AG08396 (cell line): ENCODE measurements around the gene NDUFA5.
"Not testable (repeated sequence)": the region's sequence is repeated elsewhere in the genome, so short reads cannot be mapped to it uniquely, and the experiment has no call there.

ENCODE experiments used
- DNase-seq: peaks from one replicate; pipeline ENCODE4 v3.0.0; 2012; ENCODE audit warnings: low spot score, mixed read lengths

Gene NDUFA5

DNA sequence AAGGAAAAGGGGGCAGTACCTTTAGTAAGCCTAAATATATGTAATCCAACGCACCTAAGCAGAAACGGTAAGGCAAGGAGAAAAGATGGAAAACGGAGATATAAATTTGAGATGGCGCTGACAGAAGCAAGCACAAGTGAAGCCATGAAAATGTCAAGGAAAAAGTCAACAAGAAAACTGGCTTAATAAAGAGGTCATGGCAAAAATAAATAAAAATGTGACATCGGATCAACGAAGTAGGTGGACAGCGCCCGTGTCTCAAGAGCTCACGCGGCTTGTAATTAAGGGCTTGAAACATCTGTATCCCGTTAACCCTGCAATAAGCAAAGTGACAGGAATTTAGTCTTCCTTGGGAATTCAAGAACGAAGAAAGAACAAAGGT, 611 bp downstream of the NDUFA5 start:
- DNase-seq, result peak; percentile 2

- DNase-seq, result no peak
Measured at GRCh38 chr7:123555484-123555883, 2.1 kb downstream of the NDUFA5 start.

- DNase-seq, result no peak
Measured at GRCh38 chr7:123553159-123553558, 4.5 kb downstream of the NDUFA5 start.

- DNase-seq, result no peak
Measured at GRCh38 chr7:123552641-123553040, 5.0 kb downstream of the NDUFA5 start.

- DNase-seq, result not testable (repeated sequence)
Measured at GRCh38 chr7:123552134-123552533, 5.5 kb downstream of the NDUFA5 start.

DNA sequence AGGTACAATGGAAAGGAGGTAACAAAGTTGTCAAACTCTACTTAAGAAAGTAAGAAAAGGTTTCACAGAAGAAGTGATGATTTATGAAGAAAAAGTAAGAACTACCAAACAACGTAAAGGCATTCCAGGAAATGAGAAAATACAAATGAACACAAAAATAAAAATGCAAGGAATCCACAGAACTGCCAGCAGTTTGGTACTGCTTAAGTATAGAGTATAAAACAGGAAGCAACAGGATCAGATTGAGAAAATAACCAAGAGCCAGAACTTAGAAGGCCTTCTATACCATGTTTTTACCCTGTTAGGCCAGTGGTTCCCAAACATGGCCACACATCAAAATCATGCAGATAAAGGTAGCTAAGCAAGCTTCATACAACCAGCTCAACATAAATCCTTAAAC, 9.2 kb downstream of the NDUFA5 start:
- no peak for DNase-seq

- no peak for DNase-seq
Measured at GRCh38 chr7:123539871-123540270, 17.7 kb downstream of the NDUFA5 start.

DNA sequence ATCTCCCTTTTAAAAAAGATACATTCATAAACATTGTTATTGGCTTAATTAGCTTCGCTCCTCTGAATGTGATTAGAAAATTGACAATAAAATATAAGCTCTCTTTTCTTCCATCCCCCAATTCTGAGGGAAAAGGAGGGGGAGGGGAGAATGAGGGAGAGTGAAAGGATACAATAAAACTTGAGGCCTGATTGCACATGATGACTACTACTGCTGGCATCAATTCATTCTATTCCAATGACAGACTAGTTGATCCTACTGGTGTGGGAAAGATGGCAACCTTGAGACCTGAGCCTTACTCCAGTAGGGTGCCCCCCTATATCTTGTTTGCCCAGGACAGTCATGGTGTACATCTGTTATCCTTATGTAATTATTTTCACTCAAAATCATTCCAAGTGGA, 18.7 kb downstream of the NDUFA5 start:
- no peak for DNase-seq

DNA sequence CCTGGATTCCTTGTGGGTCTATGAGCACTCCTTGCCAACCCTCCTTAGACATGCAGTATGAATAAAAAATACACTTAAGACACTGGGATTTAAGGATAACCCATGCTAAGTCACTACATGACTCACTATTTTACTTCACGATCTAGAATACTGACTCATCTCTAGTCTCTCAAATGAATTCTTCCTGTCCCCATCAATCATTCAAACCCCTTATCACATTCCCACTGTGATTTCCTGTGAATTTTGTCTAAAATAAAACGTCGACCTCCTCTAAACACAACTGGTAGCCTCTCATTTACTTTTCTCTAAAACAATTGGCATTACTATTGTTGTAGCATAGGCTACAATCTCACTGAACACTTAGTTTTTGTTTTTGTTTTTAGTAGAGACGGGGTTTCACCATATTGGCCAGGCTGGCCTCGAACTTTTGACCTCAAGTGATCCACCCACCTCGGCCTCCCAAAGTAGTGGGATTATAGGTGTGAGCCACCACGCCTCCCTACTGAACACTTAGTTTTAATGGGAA, 19.4 kb downstream of the NDUFA5 start:
- peak; percentile 8 for DNase-seq

DNA sequence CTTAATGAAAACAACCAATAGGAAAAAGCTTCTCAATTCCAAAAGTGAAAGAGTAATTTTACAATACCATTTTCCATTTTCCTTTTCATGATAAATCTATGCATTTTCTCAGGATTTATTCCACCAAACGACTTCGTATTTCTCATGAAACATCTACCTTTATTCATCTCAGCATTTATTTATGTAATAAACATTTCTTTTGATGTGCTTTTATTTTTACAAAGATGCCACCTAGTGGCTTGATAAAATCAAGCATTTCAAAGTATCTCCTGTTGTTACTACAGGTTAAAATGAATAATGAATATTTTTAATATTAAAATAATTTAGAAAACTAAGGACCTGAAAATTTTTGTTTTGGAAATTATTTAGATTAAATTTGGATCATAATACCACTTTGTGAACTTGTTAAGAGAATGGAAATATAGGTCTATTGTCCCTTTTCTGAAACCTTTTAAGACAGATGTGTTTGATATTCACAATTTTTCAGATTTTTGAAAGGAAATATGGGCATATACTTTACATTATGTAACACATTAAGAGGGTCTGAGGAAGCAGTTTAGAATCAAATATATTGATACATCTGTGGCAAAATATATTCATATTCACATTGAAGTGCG, 20.5 kb downstream of the NDUFA5 start:
- no peak for DNase-seq

- no peak for DNase-seq
Measured at GRCh38 chr7:123535517-123535916, 22.1 kb downstream of the NDUFA5 start.

DNA sequence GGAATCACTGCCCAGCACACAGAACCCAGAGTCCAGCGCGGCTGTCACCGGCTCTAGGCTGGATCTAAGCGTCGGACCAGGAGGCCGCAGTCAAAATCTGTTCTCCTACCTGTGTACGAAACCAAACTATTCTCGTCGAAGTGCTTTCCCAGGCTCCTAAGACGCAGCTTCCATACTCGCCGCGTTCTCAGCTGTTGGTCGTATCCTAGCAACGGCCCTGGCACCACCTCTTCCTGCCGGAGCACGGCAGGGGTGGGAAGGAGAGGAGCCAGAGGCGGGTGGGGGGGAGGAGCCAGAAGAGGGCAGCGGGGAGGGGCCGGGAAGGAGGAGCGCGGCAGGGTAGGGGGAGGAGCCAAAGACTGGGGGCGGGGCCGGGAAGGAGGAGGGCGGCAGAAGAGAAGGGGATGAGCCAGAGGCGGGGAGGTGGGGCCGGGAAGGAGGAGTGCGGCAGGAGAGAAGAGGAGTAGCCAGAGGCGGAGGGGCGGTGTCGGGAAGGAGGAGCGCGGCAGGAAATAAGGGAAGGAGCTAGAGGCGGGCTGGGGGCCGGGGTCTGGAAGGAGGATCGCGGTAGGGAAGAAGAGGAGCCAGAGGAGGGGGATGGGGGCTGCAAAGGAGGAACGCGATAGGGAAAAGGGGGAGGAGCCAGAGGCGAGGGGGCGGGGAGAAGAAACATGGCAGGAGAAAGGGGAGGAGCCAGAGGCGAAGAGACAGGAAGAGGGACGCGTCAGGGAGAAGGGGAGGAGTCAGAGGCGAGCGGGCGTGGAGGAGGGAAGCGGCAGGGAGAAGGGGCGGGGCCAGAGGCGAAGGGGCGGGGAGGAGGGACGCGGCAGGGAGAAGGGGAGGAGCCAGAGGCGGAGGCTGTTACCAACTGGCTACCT, 23.0 kb downstream of the NDUFA5 start, which contains the start of gene IQUB:
Gene IQUB (minus strand): TSS at position 213 of the 878 bp plus-strand sequence. CDS start 22,255 bp downstream, outside the sequence.
- DNase-seq, result peak; percentile 98

DNA sequence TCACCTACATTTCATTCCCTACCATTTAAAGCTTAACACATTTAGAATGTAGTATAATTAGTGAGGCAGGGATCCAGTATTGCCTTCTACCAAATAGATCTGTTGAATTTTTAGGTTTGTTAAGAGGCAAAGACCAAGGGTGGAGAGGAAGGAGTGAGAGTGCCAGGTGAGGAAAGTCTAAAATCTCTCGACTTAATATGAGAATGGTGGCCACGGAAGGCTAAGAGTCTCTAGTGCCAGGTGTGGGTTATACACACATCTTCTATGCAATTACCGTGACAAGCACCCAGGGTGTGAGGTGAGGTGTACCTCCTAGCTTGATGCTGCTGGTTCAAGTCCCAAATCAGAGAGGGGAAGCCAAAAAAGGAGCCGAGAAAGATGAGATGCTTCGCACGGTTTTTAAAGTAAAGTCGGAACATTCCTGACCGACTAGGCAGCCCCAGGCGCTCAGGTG, 23.7 kb downstream of the NDUFA5 start:
- no peak for DNase-seq

- no peak for DNase-seq
Measured at GRCh38 chr7:123533553-123533917, 24.1 kb downstream of the NDUFA5 start.

- DNase-seq, result peak; percentile 4
Measured at GRCh38 chr7:123532788-123533552, 24.6 kb downstream of the NDUFA5 start.

DNA sequence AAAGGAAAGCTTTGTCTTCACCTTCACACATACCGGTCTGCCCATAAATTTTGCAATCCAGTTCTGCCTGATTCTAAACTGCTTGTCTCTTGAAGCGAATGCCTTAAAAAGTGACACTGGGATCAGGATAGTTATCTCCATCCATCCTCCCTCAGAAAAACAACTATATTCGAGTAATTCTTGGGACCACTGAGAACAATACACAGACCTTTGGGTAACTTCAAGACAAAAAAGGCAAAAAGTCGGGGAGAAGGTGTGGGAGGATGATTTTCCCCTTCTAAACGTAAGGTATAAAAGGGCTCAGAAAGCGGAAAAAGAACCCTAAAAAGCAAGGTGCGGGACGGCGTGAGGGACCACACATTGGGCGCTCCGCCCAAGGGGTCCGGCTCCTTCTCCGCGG, 25.3 kb downstream of the NDUFA5 start:
- not testable (repeated sequence) for DNase-seq

- not testable (repeated sequence) for DNase-seq
Measured at GRCh38 chr7:123530035-123530591, 27.5 kb downstream of the NDUFA5 start.

- no peak for DNase-seq
Measured at GRCh38 chr7:123528265-123528664, 29.4 kb downstream of the NDUFA5 start.

- not testable (repeated sequence) for DNase-seq
Measured at GRCh38 chr7:123527712-123528225, 29.8 kb downstream of the NDUFA5 start.

DNA sequence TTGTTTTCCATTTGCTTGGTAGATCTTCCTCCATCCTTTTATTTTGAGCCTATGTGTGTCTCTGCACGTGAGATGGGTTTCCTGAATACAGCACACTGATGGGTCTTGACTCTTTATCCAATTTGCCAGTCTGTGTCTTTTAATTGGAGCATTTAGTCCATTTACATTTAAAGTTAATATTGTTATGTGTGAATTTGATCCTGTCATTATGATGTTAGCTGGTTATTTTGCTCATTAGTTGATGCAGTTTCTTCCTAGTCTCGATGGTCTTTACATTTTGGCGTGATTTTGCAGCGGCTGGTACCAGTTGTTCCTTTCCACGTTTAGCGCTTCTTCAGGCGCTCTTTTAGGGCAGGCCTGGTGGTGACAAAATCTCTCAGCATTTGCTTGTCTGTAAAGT, 31.1 kb downstream of the NDUFA5 start:
- not testable (repeated sequence) for DNase-seq

- no peak for DNase-seq
Measured at GRCh38 chr7:123522066-123522465, 35.6 kb downstream of the NDUFA5 start.

GRCh38 chr7:123505221-123505620, 52.4 kb downstream of the NDUFA5 start:
- no peak for DNase-seq
